GM04503 (cell line): ENCODE results near the gene CNTNAP2.
A peak's percentile ranks its signal among the peaks of the same experiment; 100 is the strongest.

ENCODE experiments used
- DNase-seq: peaks from one replicate; pipeline ENCODE4 v3.0.0-alpha.2; 2012; ENCODE audit warnings: low read depth

CNTNAP2 gene

DNA sequence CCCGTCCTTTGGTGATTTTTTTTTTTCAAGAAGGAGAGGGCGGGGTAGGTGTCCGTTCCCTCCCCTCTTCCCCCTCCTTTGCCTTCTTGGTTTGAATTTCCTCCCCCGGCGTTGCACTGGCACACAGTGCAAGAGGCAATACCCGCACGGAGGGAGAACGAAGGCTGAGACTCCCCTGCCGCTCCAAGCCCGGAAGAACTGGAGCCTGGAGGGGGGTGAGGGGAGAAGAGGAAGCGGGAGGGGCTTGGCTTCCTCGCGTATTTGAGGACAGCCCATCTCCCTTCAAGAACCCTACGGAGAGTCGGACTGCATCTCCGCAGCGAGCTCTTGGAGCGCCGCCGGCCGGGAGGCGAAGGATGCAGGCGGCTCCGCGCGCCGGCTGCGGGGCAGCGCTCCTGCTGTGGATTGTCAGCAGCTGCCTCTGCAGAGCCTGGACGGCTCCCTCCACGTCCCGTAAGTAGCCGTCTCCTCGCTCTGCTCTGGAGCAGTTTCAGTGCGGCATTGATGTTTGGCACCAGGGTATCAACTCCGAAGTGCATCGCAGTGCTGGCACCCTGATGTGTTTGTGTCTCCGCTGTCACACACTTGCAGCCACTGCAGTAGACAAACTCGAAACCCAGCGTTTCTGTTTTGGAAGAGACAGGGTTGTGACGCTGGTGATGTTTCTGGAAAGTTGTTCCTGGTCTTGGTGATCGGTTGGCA lies at the start of gene CNTNAP2:
CNTNAP2 (plus strand) TSS at position 281 of the 702 bp plus-strand sequence; CDS start at position 357, 76 bp downstream.
- DNase-seq = no peak

DNA sequence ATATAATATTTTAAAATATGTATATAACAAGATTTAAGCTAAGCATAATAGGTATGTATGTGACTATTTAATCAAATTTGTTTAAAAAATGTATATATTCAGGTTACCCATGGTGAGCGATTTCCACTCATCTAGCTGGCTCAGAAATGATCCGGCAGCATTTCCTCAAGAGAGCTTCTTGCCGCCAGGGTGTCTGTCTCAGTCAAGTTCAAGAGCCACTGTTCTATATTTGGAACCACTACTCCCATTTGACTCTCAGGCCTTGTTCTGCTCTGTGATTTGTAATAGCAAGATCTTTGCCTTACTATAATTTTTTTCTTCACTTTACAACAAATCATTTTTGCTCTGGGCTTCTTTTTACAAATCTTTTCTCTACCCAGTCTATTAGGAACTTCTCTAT lies 48.7 kb upstream of the CNTNAP2 start:
- no peak for DNase-seq

DNA sequence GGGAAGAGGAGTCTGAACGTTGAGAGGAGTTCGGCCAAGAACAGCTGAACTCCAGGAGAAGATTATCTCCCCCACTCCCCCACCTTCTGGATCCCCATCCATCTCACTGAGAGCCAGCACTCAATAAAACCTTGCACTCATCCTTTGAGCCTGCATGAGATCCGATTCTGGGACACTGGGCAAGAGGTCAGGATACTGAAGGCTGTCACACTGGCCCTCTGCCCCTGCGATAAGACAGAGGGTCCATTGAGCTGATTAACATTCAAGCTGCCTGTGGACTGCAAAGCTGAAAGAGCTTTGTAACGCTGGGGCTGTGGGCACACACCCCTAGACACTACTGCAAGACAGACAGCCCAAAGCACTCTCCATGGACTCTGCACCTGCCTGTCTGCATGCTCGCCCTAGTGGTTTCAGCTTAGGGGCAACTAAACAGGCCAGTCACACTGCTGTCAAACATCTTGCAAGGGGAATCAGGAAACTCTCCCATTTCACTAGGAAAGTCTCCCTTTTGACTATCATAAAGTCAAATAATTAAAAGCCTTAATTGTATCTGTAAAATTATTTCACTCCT lies 42.3 kb upstream of the CNTNAP2 start:
- DNase-seq = no peak

DNA sequence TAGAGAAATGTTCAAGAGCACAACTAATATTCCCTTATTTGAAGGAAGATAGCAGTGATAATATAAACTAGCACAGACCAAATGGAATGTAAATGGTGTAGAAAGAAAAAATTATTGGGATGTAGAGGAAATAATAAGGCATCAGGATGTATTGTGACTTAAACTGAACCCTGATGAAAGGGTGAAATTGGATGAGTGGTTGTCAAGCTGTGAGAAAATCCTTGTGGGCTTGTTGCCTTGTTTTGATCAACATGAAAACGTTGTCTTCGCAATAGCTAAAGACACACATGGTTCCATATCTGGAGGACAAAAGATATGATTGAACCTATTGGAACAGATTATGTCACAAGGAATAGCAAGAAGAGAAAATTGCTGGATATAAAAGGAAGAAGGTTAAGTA lies 40.3 kb upstream of the CNTNAP2 start:
- DNase-seq = no peak

- DNase-seq = no peak
These were observed 32.5 kb upstream of the CNTNAP2 start for GRCh38 chr7:146084086-146084485.

DNA sequence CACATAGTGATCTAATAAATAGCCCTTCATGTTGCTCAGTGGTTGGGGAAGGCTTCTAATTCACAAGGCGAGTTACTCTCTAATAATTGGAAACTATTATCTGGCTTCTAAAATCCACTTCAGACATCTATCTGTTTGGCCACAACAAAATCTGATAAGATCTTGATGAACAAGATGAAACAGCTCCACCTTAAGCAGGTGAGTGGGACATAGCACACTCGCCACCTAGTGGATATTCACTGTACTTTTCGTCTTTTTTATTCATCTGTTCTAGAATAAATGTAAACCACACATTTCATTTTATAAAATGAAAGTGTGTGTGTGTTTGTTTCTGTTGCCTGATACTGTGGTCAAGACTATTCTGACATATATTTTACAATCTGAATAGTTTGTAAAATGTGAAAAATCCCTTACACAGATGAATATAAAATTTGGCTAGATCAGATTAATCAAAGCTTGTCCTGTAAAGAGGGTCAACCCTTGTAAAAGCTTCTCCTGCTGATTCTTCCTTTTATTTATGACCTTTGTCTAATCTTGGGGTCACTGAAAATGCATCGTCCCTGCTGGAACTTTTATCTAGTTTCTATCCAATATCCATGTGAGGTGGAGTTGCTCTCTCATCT lies 26.5 kb upstream of the CNTNAP2 start:
- DNase-seq = no peak

DNA sequence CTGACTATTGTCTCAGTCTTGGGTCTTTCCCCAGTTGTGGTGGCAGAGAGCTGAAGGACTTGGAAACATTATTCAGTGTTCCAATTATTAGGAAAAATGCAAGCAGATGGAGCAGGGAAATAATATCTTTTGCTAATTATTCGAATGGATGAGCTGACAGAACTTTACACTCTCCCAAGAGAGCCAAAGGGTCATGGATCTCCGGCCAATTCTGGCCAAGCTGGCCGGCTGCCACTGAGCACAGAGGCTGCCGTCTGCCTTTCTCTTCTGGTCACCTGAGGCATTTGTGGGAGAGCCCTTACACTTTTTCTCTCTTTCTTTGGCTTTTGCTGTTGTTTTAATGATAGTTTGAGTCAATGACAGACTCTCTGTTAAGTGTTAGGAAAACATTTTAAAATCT lies 22.2 kb upstream of the CNTNAP2 start:
- no peak for DNase-seq

DNA sequence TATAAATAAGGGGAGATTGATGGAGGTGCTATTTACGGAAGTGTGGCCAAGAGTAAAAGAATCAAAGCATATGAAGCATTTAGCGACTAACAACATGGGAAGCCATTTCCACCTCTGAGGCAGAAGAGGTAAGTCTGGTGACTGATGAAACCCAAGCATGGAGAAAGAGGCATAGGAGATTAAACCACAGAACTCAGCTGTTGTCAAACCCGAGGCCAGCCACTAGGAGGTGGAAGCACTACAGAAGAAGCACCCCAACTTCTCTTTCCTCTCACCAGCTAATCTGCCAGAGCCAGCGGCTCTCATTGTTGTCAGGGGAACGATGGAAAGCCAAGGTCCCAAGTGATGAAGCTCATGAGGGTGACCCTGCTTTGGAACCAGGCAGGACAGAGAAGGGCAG lies 19.6 kb upstream of the CNTNAP2 start:
- DNase-seq = no peak

- no peak for DNase-seq
These were observed 10.3 kb upstream of the CNTNAP2 start for GRCh38 chr7:146106319-146106718.

DNA sequence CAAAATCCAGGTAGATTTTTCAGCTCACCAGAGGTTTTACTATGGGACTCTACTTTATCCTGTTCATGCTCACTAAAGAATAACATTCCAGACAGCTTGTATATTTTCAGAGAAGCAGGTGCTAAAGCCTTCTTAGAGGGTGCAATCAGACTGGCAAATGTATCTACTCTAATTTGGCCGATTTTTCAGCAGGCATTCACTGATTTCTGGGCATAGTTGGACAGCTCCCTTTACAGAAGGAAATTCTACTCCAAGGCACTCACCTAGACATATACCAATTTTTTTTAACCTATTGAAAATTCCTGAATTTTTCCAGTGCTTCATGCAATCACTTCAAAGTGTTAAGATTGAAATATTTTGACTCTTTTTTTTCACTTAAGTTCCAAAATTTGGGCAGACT lies 3.8 kb upstream of the CNTNAP2 start:
- DNase-seq = no peak

DNA sequence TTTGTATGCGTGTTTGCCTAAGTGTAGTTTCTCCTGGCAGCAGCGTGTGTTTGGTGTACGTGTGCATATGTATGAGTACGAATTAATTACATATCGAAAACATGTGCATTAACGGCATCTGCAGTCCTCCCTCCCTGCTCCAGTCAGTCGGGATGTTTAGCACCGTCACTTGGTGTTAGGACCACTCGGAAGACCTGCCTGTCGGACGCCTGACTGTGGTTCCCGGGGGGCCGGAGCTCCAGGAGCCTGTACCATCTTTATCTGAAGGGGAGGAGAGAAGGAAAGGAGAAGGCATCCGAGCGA lies 1.1 kb upstream of the CNTNAP2 start:
- DNase-seq = no peak

DNA sequence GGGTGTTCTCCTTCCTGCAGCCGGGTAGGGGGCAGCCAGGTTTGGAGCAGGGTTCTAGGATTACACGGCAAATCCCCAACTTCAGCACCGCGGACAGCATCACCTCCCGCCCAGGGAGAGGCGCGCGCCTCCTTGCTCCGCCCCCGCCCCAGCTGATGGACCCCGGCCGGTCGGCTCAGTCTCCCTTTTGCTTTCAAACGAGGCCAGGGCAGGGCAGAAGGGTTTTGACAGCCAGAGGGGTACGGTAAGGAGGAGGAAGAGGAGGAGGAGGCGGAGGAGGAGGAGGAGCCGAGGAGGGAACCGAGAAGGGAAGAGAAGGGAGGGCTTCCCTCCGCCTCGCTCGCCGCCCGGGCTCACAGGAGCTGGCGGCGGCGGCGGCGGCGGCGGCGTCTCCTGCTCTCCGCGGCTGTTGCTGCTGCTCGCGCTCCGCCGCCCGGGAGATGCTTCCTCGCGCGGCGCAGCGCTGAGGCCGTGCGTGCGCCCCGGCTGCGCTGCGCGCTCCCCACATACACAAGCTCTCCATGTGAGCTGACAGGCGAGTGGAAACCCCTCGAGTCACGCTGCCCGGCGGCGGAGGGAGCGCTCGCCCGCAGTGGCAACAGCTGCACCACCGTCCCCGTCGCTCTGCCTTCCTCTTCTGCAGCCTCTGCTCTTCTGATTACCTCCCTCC lies 615 bp upstream of the CNTNAP2 start:
- no peak for DNase-seq

DNA sequence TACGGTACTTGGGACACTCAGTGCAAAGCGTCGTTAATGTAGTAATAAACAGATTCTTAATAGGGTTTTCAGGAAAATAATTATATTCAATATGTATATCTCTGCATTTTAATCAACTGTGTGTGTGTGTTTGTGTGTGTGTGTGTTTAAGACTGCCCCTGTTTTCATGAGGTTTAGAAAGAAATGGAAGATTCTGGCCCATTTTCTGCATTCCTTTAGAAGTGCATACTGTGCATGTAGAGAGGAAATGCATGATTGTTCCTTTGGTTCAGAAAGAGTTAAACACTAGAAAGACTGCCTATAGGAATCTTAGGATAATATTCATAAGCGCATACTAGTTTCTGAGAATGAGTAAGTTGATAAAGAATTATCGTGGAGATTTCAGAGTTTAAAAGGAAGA lies 975 bp downstream of the CNTNAP2 start:
- no peak for DNase-seq

DNA sequence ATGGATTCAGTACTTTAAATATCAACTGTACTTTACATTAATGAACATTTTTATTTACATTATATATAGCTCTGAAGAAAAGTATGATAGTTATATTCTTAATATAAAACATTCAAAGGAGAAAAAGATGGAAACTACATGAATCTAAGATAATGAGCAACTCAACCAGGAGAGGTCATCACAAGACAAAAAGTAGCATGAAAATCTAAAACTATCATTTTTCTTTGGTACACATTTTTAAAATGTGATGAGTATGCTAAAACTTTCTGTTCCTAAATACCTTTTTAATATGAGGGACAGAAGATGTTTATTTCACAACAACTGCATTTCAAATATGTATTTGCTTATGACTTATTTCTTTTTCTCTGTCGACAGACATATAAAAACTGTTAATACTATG lies 2.4 kb downstream of the CNTNAP2 start:
- DNase-seq = no peak

DNA sequence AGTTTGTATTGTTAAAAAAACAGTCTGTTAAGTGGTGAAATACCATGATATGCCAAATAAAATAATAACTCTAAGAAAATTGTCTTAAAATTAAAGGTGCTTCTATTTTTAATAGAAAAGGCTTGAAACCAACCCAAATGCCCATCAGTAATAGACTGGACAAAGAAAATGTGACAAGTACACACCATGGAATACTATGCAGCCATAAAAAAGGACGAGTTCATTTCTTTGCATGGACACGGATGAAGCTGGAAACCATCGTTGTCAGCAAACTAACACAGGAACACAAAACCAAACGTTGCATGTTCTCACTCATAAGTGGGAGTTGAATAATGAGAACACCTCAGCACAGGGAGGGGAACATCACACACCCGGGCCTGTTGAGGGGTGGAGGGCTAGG lies 7.1 kb downstream of the CNTNAP2 start:
- DNase-seq = no peak

DNA sequence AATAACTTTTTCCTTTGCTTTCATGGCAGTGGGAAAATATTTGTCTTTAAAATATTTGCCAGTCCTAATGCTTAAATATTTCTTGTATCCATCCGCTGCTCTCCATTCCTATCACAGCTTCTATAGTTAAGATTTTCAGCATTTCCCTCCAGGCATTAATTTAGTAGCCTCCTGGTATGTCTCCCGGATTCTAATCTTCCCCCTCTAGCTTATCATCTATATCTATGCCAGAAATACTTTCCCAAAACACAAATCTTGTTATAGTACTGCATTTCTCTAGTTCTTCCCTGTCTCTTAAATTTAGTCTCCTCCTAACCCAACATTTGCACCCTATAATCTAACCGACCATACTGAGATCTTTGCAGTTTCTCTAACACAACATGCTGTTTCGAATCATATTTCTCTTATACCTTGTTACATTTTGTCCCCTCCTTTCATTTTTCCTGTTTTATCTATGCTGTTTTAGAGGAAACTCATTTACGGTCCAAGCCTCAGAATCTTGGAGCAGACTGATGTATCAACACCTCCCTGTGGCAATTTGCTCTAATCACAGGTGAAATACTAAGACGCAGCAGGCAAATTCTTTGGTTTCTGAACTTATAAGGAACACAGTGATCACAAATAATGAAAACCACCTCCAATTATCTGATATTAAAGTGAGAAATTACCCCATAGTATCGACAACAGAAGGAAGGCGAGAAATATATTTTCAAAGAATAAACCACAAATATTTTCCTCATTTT lies 10.3 kb downstream of the CNTNAP2 start:
- no peak for DNase-seq

- no peak for DNase-seq
These were observed 12.7 kb downstream of the CNTNAP2 start for GRCh38 chr7:146129296-146129695.

DNA sequence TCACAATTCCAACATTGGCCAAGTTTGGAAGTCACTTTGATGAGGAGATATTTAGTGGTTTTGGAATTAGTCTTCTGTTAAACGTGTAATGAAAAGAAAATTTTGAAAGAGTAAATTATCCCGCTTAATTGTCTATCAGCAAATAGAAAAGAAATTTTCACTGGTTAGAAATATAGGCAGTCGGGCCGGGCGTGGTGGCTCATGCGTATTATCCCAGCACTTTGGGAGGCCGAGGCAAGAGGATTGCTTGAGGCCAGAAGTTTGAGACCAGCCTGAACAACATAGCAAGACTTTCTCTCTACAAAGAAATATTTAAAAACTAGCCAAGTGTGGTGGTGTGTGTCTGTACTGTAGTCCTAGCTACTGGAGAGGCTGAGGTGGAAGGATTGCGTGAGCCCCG lies 13.4 kb downstream of the CNTNAP2 start:
- DNase-seq = no peak

DNA sequence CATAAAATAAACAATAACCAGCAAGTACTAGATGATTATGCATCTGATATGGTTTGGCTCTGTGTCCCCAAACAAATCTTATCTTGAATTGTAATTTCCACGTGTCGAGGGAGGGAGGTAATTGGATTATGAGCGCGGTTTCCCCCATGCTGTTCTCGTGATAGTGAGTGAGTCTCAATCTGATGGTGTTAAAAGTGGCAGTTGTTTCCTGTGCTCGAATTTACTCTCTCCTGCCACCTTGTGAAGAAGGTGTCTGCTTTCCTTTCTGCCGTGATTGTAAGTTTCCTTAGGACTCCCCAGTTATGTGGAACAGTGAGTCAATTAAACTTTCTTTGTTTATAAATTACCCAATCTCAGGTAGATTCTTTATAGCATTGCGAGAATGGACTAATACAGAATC lies 15.1 kb downstream of the CNTNAP2 start:
- DNase-seq = no peak

DNA sequence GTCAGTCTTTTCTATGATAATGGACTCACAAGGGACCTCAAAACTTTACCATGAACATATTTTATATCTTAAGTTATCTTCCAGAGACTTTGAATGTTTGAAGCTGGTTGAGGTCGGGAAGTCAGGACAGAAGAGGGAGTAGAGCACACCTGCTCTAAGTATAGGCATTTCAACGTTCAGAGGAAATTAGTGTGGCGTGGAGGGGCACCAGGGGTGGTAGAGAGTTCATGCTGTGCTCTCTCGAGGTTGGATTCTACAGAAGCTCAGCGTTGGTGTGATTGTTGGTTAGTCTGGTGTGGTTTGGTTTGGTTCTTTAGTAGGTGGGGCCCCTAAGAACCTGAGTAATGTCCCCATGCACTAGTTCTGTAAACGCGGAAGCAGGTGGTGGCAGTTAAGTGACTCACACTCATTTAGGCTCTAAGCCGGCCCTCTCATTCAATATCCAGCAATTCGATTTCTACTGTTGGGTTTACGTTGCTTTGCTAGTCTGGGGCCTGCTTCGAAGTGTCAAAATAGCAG lies 19.8 kb downstream of the CNTNAP2 start:
- no peak for DNase-seq

DNA sequence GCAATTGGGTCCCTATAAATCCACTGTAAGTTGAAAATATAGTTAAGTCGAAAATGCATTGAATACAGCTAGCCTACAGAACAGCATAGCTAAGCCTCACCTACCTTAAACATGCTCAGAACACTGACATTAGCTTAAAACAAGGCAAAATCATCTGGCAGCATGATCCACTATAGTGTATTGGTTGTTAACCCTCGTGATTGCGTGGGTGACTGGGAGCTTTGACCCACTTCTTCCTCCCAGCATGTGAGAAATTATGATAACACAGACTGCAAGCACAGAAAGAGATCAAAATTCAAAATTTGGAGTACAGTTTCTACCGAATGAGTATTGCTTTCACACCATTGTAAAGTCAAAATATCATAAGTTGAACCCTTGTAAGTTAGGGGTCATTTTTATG lies 22.3 kb downstream of the CNTNAP2 start:
- DNase-seq = no peak

GRCh38 chr7:146146831-146147486 lies 30.4 kb downstream of the CNTNAP2 start:
- DNase-seq = peak; percentile 21
